IMR-90 (cell line): ENCODE measurements around the gene MRPL44. TPM values are rescaled to one million over a fixed set of nuclear protein-coding genes. Genes with fewer than 3 reads are reported as not detected.
"Not testable (repeated sequence)": the region's sequence is repeated elsewhere in the genome, so short reads cannot be mapped to it uniquely, and the experiment has no call there.

ENCODE experiments used
- ATAC-seq: fragments of 200-7000 bp; cut with Tn5 transposase; 2 replicates; pipeline ENCODE4 v1.9.1; 2020; ENCODE audit warnings: low read depth, mild to moderate bottlenecking, moderate library complexity
- BruUV-seq: library from RNA; stranded (reverse); fragments of 400-500 nt; replicated peaks from 2 replicates; lab custom pipeline; 2021; lab: Mats Ljungman, UMichigan
- CTCF ChIA-PET: fragments of 300-600 bp; formaldehyde crosslinking; extraction: SDS; loops from one replicate; lab custom pipeline; 2021; ENCODE audit warnings: antibody characterized with exemption; lab: Yijun Ruan, JAX
- POLR2A ChIA-PET: fragments of 300-600 bp; sonication (Branson Sonifier 250); formaldehyde crosslinking; loops from one replicate; lab custom pipeline; 2022; ENCODE audit warnings: antibody characterized with exemption; ENCODE audit not compliant: unreplicated experiment; lab: Charles Lee
- DNase-seq: peaks from one replicate; pipeline ENCODE4 v3.0.0; 2013
- H2AFZ ChIP-seq: replicated peaks from 2 replicates; pipeline ENCODE3; 2013; ENCODE audit warnings: low read length, mild to moderate bottlenecking; ENCODE audit not compliant: poor library complexity
- H2AK5ac ChIP-seq: 2 replicates; pipeline ENCODE4 v1.6.1; 2013; ENCODE audit warnings: low read depth, low read length, inconsistent platforms
- H2AK9ac ChIP-seq: replicated peaks from 2 replicates; pipeline ENCODE3; 2013; ENCODE audit warnings: mild to moderate bottlenecking, low read depth, low read length, moderate library complexity; ENCODE audit not compliant: poor library complexity
- H2BK120ac ChIP-seq: 2 replicates; pipeline ENCODE4 v1.6.1; 2013; ENCODE audit warnings: low read depth, low read length, inconsistent platforms
- H2BK15ac ChIP-seq: 3 replicates; pipeline ENCODE4 v1.6.1; 2013; ENCODE audit warnings: low read depth, low read length, inconsistent platforms
- H2BK20ac ChIP-seq: 2 replicates; pipeline ENCODE4 v1.6.1; 2013; ENCODE audit warnings: low read depth, mild to moderate bottlenecking, inconsistent platforms, low read length, moderate library complexity
- H2BK5ac ChIP-seq: 2 replicates; pipeline ENCODE4 v1.6.1; 2013; ENCODE audit warnings: mild to moderate bottlenecking, low read depth, low read length, inconsistent platforms; ENCODE audit not compliant: poor library complexity, severe bottlenecking
- H3K14ac ChIP-seq: replicated peaks from 2 replicates; pipeline ENCODE4 v1.6.1; 2013; ENCODE audit warnings: low read depth, low read length, inconsistent platforms
- H3K18ac ChIP-seq: 2 replicates; pipeline ENCODE4 v1.6.1; 2013; ENCODE audit warnings: low read depth, low read length, control low read depth
- H3K23ac ChIP-seq: 2 replicates; pipeline ENCODE4 v1.6.1; 2013; ENCODE audit warnings: low read depth, low read length, inconsistent platforms
- H3K27ac ChIP-seq: 2 replicates; pipeline ENCODE4 v1.5.1; 2013; ENCODE audit warnings: mild to moderate bottlenecking, control low read depth, low read length; ENCODE audit not compliant: insufficient read depth
- H3K27me3 ChIP-seq: 2 replicates; pipeline ENCODE4 v1.6.1; 2013; ENCODE audit warnings: low read length; ENCODE audit not compliant: control insufficient read depth, insufficient read depth
- H3K36me3 ChIP-seq: 2 replicates; pipeline ENCODE4 v1.6.1; 2013; ENCODE audit warnings: low read length, mixed read lengths; ENCODE audit not compliant: control insufficient read depth, insufficient read depth
- H3K4ac ChIP-seq: 2 replicates; pipeline ENCODE4 v1.6.1; 2013; ENCODE audit warnings: low read depth, low read length, inconsistent platforms
- H3K4me1 ChIP-seq: 2 replicates; pipeline ENCODE4 v1.6.1; 2013; ENCODE audit warnings: low read length, mixed read lengths; ENCODE audit not compliant: control insufficient read depth, insufficient read depth
- H3K4me2 ChIP-seq: 2 replicates; pipeline ENCODE4 v1.6.1; 2013; ENCODE audit warnings: low read depth, mild to moderate bottlenecking, control low read depth, low read length, moderate library complexity
- H3K4me3 ChIP-seq: 2 replicates; pipeline ENCODE4 v1.5.1; 2013; ENCODE audit warnings: low read depth, mild to moderate bottlenecking, control low read depth, low read length, moderate library complexity; ENCODE audit not compliant: insufficient read depth
- H3K56ac ChIP-seq: 2 replicates; pipeline ENCODE4 v1.6.1; 2013; ENCODE audit warnings: low read length, inconsistent platforms; ENCODE audit not compliant: insufficient read depth; ENCODE audit errors: extremely low read depth
- H3K79me1 ChIP-seq, 2 experiments: 2 replicates each; pipeline ENCODE4 v1.6.1; 2013; ENCODE audit warnings: low read length in 2 of 2, inconsistent platforms in 1 of 2, low read depth in 1 of 2
- H3K9ac ChIP-seq: 2 replicates; pipeline ENCODE4 v1.6.1; 2013; ENCODE audit warnings: low read depth, low read length, control low read depth
- H3K9me1 ChIP-seq: 2 replicates; pipeline ENCODE4 v1.6.1; 2013; ENCODE audit warnings: low read length, inconsistent platforms; ENCODE audit not compliant: insufficient read depth
- H3K9me3 ChIP-seq: 2 replicates; pipeline ENCODE4 v1.6.1; 2013; ENCODE audit warnings: low read length; ENCODE audit not compliant: control insufficient read depth, insufficient read depth
- H4K20me1 ChIP-seq: 2 replicates; pipeline ENCODE4 v1.6.1; 2013; ENCODE audit warnings: low read length, inconsistent platforms; ENCODE audit not compliant: insufficient read depth
- H4K5ac ChIP-seq: 2 replicates; pipeline ENCODE4 v1.6.1; 2013; ENCODE audit warnings: mild to moderate bottlenecking, low read depth, low read length, control low read depth
- H4K8ac ChIP-seq, 2 experiments: 2 replicates each; pipeline ENCODE4 v1.6.1; 2013; ENCODE audit warnings: low read depth in 2 of 2, low read length in 2 of 2, control low read depth in 1 of 2, inconsistent platforms in 1 of 2
- H4K91ac ChIP-seq: 2 replicates; pipeline ENCODE4 v1.6.1; 2013; ENCODE audit warnings: low read depth, low read length, inconsistent platforms; ENCODE audit not compliant: insufficient read depth
- WGBS, 2 experiments: methylation state at CpG; one replicate each; pipeline versions ENCODE4 v1.1.5 to v1.1.7; 2013; ENCODE audit warnings: missing lambda C conversion rate in 2 of 2; ENCODE audit not compliant: insufficient read length in 1 of 2; ENCODE audit errors: extremely low coverage in 2 of 2; 5-methylcytosine and 5-hydroxymethylcytosine counted together
- dilution Hi-C: fragments of 300-500 bp; cut with HindIII; formaldehyde crosslinking; loops from one replicate; pipeline ENCODE4 v1.14.3; 2018; ENCODE audit warnings: low sequenced_read_pairs; ENCODE audit not compliant: unreplicated experiment
- in situ Hi-C: fragments of 300-500 bp; cut with MboI; formaldehyde crosslinking; loops from 3 replicates; pipeline ENCODE4 v1.14.3; 2019; ENCODE audit warnings: low sequenced_read_pairs, inconsistent platforms, mixed read lengths
- intact Hi-C: fragments of 100-400 bp; cut with micrococcal nuclease; formaldehyde crosslinking; loops from 2 replicates; pipeline ENCODE4 v1.10.0; 2022
- polyA plus RNA-seq, 3 experiments: library from polyadenylated mRNA; depleted of rRNA; stranded (reverse); fragments of >200 nt; gene quantifications; 2 replicates each; pipeline ENCODE4 v1.2.3, GENCODE V29; 2012; ENCODE audit warnings: low replicate concordance in 1 of 3
- total RNA-seq: library from RNA; depleted of rRNA; stranded (reverse); fragments of >200 nt; gene quantifications from 2 replicates; pipeline ENCODE4 v1.2.3, GENCODE V29; 2012

The MRPL44 gene
- total and polyA plus RNA-seq, 2 of the 4 experiments (the other 2 are of a cell fraction) = 18.6 to 20.1 TPM

- H3K23ac ChIP-seq, H3K36me3 ChIP-seq, H2AFZ ChIP-seq, H2AK5ac ChIP-seq, H2BK20ac ChIP-seq, ATAC-seq, H3K27me3 ChIP-seq, BruUV-seq, H4K5ac ChIP-seq, H3K27ac ChIP-seq, dilution Hi-C loops, intact Hi-C loops, H2BK5ac ChIP-seq, CTCF ChIA-PET, H4K8ac ChIP-seq, H3K14ac ChIP-seq, H3K4me3 ChIP-seq, H3K56ac ChIP-seq, POLR2A ChIA-PET, H3K9ac ChIP-seq, H3K4me2 ChIP-seq, in situ Hi-C loops, H2BK120ac ChIP-seq, H4K91ac ChIP-seq, H3K4ac ChIP-seq, H2AK9ac ChIP-seq, H3K9me3 ChIP-seq: not testable (repeated sequence)
- Histone ChIP-seq H4K20me1 (peaks cover 36% of the 10 kb centered on the region), H3K4me1 (peaks cover 19% of the 10 kb centered on the region), H3K79me1 (peaks cover 44 to 79% of the 10 kb centered on the region in 2 experiments), H3K18ac (peak overlapping the region; percentile 38; the same call in 1 of the 2 replicates), H3K9me1 (peaks cover 20% of the 10 kb centered on the region), H2BK15ac (peak overlapping the region; percentile 23; the same call in 1 of the 3 replicates)
- peak; percentile 75 for DNase-seq
- no CpG with 5 or more reads among the region's 2 CpGs for WGBS, 2 experiments
Measured at GRCh38 chr2:223939438-223939837, 17.8 kb upstream of the MRPL44 start.
